K562 (cell line): Measurements from ENCODE around the gene ABCB6. TPM values are rescaled to one million over a fixed set of nuclear protein-coding genes. Genes with fewer than 3 reads are reported as not detected.
A peak's percentile ranks its signal among the peaks of the same experiment; 100 is the strongest.

Source experiments
- ATAC-seq: fragments of 200-7000 bp; cut with Tn5 transposase; 3 replicates; pipeline ENCODE4 v1.9.1; 2020; ENCODE audit warnings: moderate library complexity
- BruUV-seq: library from RNA; stranded (reverse); fragments of 400-500 nt; replicated peaks from 2 replicates; lab custom pipeline; 2021; lab: Mats Ljungman, UMichigan
- CTCF ChIA-PET: fragments of 300-600 bp; formaldehyde crosslinking; extraction: SDS; loops from one replicate; lab custom pipeline; 2021; ENCODE audit warnings: low intra/inter-chr PET ratio; lab: Yijun Ruan, JAX
- POLR2A ChIA-PET: fragments of 300-600, 350-650 bp; sonication (Branson Sonifier 250); formaldehyde crosslinking; extraction: SDS; loops from one replicate; lab custom pipeline; 2021; ENCODE audit warnings: antibody characterized with exemption, inconsistent platforms; lab: Yijun Ruan, JAX
- DNase-seq, 4 experiments: peaks; one replicate each; pipeline versions ENCODE4 v3.0.0 to v3.0.0-alpha.2; 2011 to 2018; ENCODE audit warnings: low spot score in 3 of 4, mixed read lengths in 3 of 4; ENCODE audit errors: extremely low read depth in 1 of 4
- FAIRE-seq: peaks from 2 replicates; lab custom pipeline; 2011; peaks lifted over from hg19 to GRCh38; lab: Jason Lieb, UNC
- H2AFZ ChIP-seq: 2 replicates; pipeline ENCODE4 v1.6.0; 2011; ENCODE audit warnings: low read depth, low read length, control low read depth, inconsistent platforms
- H3K27ac ChIP-seq: fragments of 200-600 bp; 3 replicates; pipeline ENCODE4 v1.8.0; 2011; ENCODE audit warnings: low read depth, mild to moderate bottlenecking, control low read depth, inconsistent platforms, low read length, moderate library complexity, mixed read lengths; ENCODE audit errors: extremely low read depth
- H3K27me3 ChIP-seq, 2 experiments: fragments of 300-600 bp in 1 of 2; 2 replicates in 1 of 2; 3 replicates in 1 of 2; pipeline versions ENCODE4 v1.6.0 to v1.8.0; 2011; ENCODE audit warnings: inconsistent platforms in 2 of 2, low read length in 2 of 2, mild to moderate bottlenecking in 1 of 2, mixed read lengths in 1 of 2, moderate library complexity in 1 of 2; ENCODE audit not compliant: control insufficient read depth in 2 of 2, insufficient read depth in 2 of 2
- H3K36me3 ChIP-seq: fragments of 300-600 bp; 3 replicates; pipeline ENCODE4 v1.8.0; 2011; ENCODE audit warnings: mild to moderate bottlenecking, low read length, inconsistent platforms; ENCODE audit not compliant: control insufficient read depth, insufficient read depth
- H3K4me1 ChIP-seq, 2 experiments: fragments of 200-600 bp in 1 of 2; replicated peaks in 1 of 2; 2 replicates in 1 of 2; 3 replicates in 1 of 2; pipeline versions ENCODE4 v1.5.1 to v1.8.0; 2011; ENCODE audit warnings: inconsistent platforms in 2 of 2, low read length in 2 of 2, mild to moderate bottlenecking in 1 of 2, mixed read lengths in 1 of 2, moderate library complexity in 1 of 2; ENCODE audit not compliant: control insufficient read depth in 2 of 2, insufficient read depth in 2 of 2
- H3K4me2 ChIP-seq: 2 replicates; pipeline ENCODE4 v1.6.1; 2011; ENCODE audit warnings: low read length, control low read depth, inconsistent platforms, mixed read lengths; ENCODE audit not compliant: insufficient read depth
- H3K4me3 ChIP-seq: fragments of 200-600 bp; sonication (generic), shearing (Covaris generic); 2 replicates; pipeline ENCODE4 v1.5.1; 2016; ENCODE audit warnings: control low read depth, inconsistent platforms
- H3K79me2 ChIP-seq: fragments of 200-600 bp; 3 replicates; pipeline ENCODE4 v1.8.0; 2011; ENCODE audit warnings: low read length, inconsistent platforms; ENCODE audit not compliant: control insufficient read depth, insufficient read depth
- H3K9ac ChIP-seq, 2 experiments: 2 replicates each; pipeline versions ENCODE4 v1.6.0 to v1.6.1; 2011; ENCODE audit warnings: low read depth in 2 of 2, low read length in 2 of 2, control low read depth in 1 of 2, inconsistent platforms in 1 of 2, mild to moderate bottlenecking in 1 of 2, mixed read lengths in 1 of 2; ENCODE audit not compliant: insufficient read depth in 1 of 2
- H3K9me1 ChIP-seq: one replicate; pipeline ENCODE4 v1.6.0; 2011; ENCODE audit warnings: inconsistent platforms, mild to moderate bottlenecking, low read length, moderate library complexity; ENCODE audit not compliant: control insufficient read depth, insufficient read depth
- H3K9me3 ChIP-seq: replicated peaks from 2 replicates; pipeline ENCODE4 v1.5.1; 2011; ENCODE audit warnings: low read depth, low read length, inconsistent platforms; ENCODE audit not compliant: control insufficient read depth, insufficient read depth
- H4K20me1 ChIP-seq: replicated peaks from 2 replicates; pipeline ENCODE4 v1.6.1; 2011; ENCODE audit warnings: low read length, inconsistent platforms, mixed read lengths; ENCODE audit not compliant: control insufficient read depth, insufficient read depth
- ATF1 ChIP-seq, 2 experiments: fragments of 450-650 bp in 1 of 2; IDR thresholded peaks; 2 replicates each; pipeline ENCODE4 v1.6.1; 2016; ENCODE audit warnings: missing compliant biosample characterization in 1 of 2, missing genetic modification characterization in 1 of 2
- ATF3 ChIP-seq, 2 experiments: fragments of 450-650 bp in 1 of 2; sonication (generic) in 1 of 2; formaldehyde crosslinking in 1 of 2; IDR thresholded peaks in 1 of 2; conservative IDR thresholded peaks in 1 of 2; 2 replicates each; pipeline versions ENCODE4 v1.6.1 to v1.8.1; 2016 to 2023; ENCODE audit warnings: mild to moderate bottlenecking in 2 of 2, moderate library complexity in 2 of 2, inconsistent platforms in 1 of 2, missing genetic modification reagents in 1 of 2
- ATF7 ChIP-seq: fragments of 450-650 bp; IDR thresholded peaks from 2 replicates; pipeline ENCODE4 v1.7.1; 2014; ENCODE audit warnings: mild to moderate bottlenecking, moderate library complexity
- C11orf30 ChIP-seq: fragments of 450-650 bp; IDR thresholded peaks from 2 replicates; pipeline ENCODE4 v1.6.1; 2016; ENCODE audit warnings: low read depth, mild to moderate bottlenecking
- CEBPB ChIP-seq: fragments of 450-650 bp; IDR thresholded peaks from 2 replicates; pipeline ENCODE4 v1.6.1; 2016; ENCODE audit warnings: missing genetic modification characterization, missing compliant biosample characterization
- CEBPG ChIP-seq, 3 experiments: fragments of 200-800 bp in 1 of 3; sonication (Bioruptor generic) in 1 of 3; sonication (generic) in 1 of 3; formaldehyde crosslinking in 1 of 3; IDR thresholded peaks in 2 of 3; conservative IDR thresholded peaks in 1 of 3; 2 replicates each; pipeline versions ENCODE4 v1.6.1 to v1.8.0; 2016 to 2022; ENCODE audit warnings: missing compliant biosample characterization in 2 of 3, missing genetic modification characterization in 2 of 3, mild to moderate bottlenecking in 1 of 3, missing genetic modification reagents in 1 of 3
- CTBP1 ChIP-seq: fragments of 450-650 bp; IDR thresholded peaks from 2 replicates; pipeline ENCODE4 v1.6.1; 2016; ENCODE audit warnings: borderline replicate concordance
- E2F6 ChIP-seq, 2 experiments: IDR thresholded peaks; 2 replicates each; pipeline ENCODE4 v1.6.1; 2011; ENCODE audit warnings: borderline replicate concordance in 1 of 2, control low read depth in 1 of 2, low read depth in 1 of 2, low read length in 1 of 2, mild to moderate bottlenecking in 1 of 2, mixed read lengths in 1 of 2, moderate library complexity in 1 of 2; ENCODE audit not compliant: insufficient read depth in 1 of 2, insufficient read length in 1 of 2, poor library complexity in 1 of 2, severe bottlenecking in 1 of 2; ENCODE audit errors: extremely low read depth in 1 of 2
- ELF1 ChIP-seq: fragments of 200-800 bp; sonication (Bioruptor generic); IDR thresholded peaks from 2 replicates; pipeline ENCODE4 v1.6.1; 2016; ENCODE audit warnings: missing genetic modification characterization, missing compliant biosample characterization
- HCFC1 ChIP-seq: IDR thresholded peaks from 2 replicates; pipeline ENCODE4 v1.6.1; 2012; ENCODE audit warnings: low read depth, low read length, improper control_type of control experiment
- HDAC1 ChIP-seq, 2 experiments: fragments of 450-650 bp; IDR thresholded peaks; 2 replicates each; pipeline ENCODE4 v1.6.1; 2016 to 2017; ENCODE audit warnings: inconsistent platforms in 1 of 2, mild to moderate bottlenecking in 1 of 2, moderate library complexity in 1 of 2
- KAT7 ChIP-seq: sonication (generic); formaldehyde crosslinking; IDR thresholded peaks from 2 replicates; pipeline ENCODE4 v1.8.0; 2022; ENCODE audit warnings: missing genetic modification reagents, mild to moderate bottlenecking, borderline replicate concordance
- MBD2 ChIP-seq: sonication (generic); IDR thresholded peaks from 2 replicates; pipeline ENCODE4 v1.6.1; 2016; ENCODE audit warnings: low read depth, borderline replicate concordance
- NFE2 ChIP-seq: IDR thresholded peaks from 2 replicates; pipeline ENCODE4 v1.6.1; 2014; ENCODE audit warnings: antibody characterized with exemption, low read depth
- PTRF ChIP-seq: fragments of 450-650 bp; IDR thresholded peaks from 2 replicates; pipeline ENCODE4 v1.6.1; 2016; ENCODE audit warnings: mild to moderate bottlenecking, missing genetic modification characterization, missing compliant biosample characterization
- RCOR1 ChIP-seq, 2 experiments: IDR thresholded peaks; 2 replicates each; pipeline ENCODE4 v1.6.1; 2012; ENCODE audit warnings: low read depth in 2 of 2, low read length in 2 of 2, borderline replicate concordance in 1 of 2, improper control_type of control experiment in 1 of 2
- RNF2 ChIP-seq: sonication (generic); IDR thresholded peaks from 2 replicates; pipeline ENCODE4 v1.6.1; 2016
- SMARCA4 ChIP-seq: fragments of 450-650 bp; IDR thresholded peaks from 2 replicates; pipeline ENCODE4 v1.6.1; 2016
- SMARCE1 ChIP-seq: fragments of 450-650 bp; IDR thresholded peaks from 2 replicates; pipeline ENCODE4 v1.7.1; 2016; ENCODE audit warnings: mild to moderate bottlenecking
- WGBS: fragments of 100-300 bp; shearing (Covaris generic); methylation state at CpG from one replicate; pipeline ENCODE4 v1.1.6; 2016; ENCODE audit warnings: low coverage, mixed read lengths; ENCODE audit not compliant: insufficient coverage; ENCODE audit errors: missing lambda C conversion rate; 5-methylcytosine and 5-hydroxymethylcytosine counted together
- in situ Hi-C: fragments of 300-500 bp; cut with MboI; formaldehyde crosslinking; loops from 4 replicates; pipeline ENCODE4 v1.15.0; 2018; ENCODE audit warnings: inconsistent platforms, mixed read lengths
- intact Hi-C: fragments of 100-400 bp; cut with micrococcal nuclease; formaldehyde crosslinking; loops from 2 replicates; pipeline ENCODE4 v1.14.2; 2022
- polyA plus RNA-seq, 8 experiments: library from polyadenylated mRNA; depleted of rRNA in 4 of 8; stranded (reverse) in 5 of 8; unstranded in 3 of 8; fragments of >200 nt; fragmentation: Nextera tagmentation in 2 of 8; fragmentation: Illumina TruSeq in 1 of 8; extraction: Ambion mirVana in 2 of 8; extraction: Trizol in 1 of 8; gene quantifications; 2 replicates each; pipeline versions ENCODE4 v1.2.1 to v1.2.3, GENCODE V29; 2011 to 2014; ENCODE audit warnings: inconsistent platforms in 1 of 8, missing spikeins in 1 of 8
- total RNA-seq, 7 experiments: library from RNA; depleted of rRNA in 6 of 7; stranded (reverse); fragments of >200 nt in 6 of 7; fragmentation: Illumina TruSeq in 2 of 7; extraction: Trizol in 2 of 7; gene quantifications; 2 replicates each; pipeline versions ENCODE4 v1.2.1 to v1.2.3, GENCODE V29; 2011 to 2021; ENCODE audit warnings: low replicate concordance in 1 of 7

Gene ABCB6
- total and polyA plus RNA-seq, 9 of the 15 experiments (the other 6 are each of a cell fraction or from before 2014, with no cell fraction given) = 3.7 to 29.8 (median 16.8) TPM

- BruUV-seq = no TSS peak
- no peak for ATAC-seq
- Histone ChIP-seq H3K27ac (no peak overlapping the region), H4K20me1 (0 out of 2 replicates have a peak, but pooled peaks cover 2% of the 10 kb centered on the region), H3K4me3 (peak overlapping the region; percentile 58), H3K4me1 (peaks cover 13 to 40% of the 10 kb centered on the region in 2 experiments; a peak in 4 of 5 replicates), H3K4me2 (peak overlapping the region; percentile 82), H3K79me2 (peaks cover 24% of the 10 kb centered on the region), H3K9ac (peak overlapping the region; percentile 71 to 92; a peak in 3 of 4 replicates), H3K27me3 (0 out of 5 replicates have a peak, but pooled peaks cover 0 to 4% of the 10 kb centered on the region in 2 experiments), H2AFZ (peak overlapping the region; percentile 88), H3K9me1 (no peaks in the 10 kb centered on the region), H3K9me3 (no peaks in the 10 kb centered on the region), H3K36me3 (peaks cover 24% of the 10 kb centered on the region; the same call in 2 of the 3 replicates)
- no peak for FAIRE-seq
- in situ Hi-C loops (no loop called here), intact Hi-C loops (no loop called here)
- WGBS = 6% methylated on average over 8 of the region's 12 CpGs
- POLR2A ChIA-PET = interaction anchor here (0.7 to 2.0 kb wide), 8 partner anchors 9 to 112 kb away, joined by 3 to 8 read pairs (median 4); partner anchors contain the start of genes DNAJB2, GLB1L and STK16
- CTCF ChIA-PET = interaction anchor here (0.8 kb wide), 1 partner anchor 40 kb away, joined by 5 read pairs; no protein-coding TSS in a partner anchor
- no peak for DNase-seq
- TF ChIP-seq ELF1 (tag) (0 out of 2 replicates have a peak, but pooled peaks have one; percentile 23), HCFC1 (no peak), CTBP1 (peak; percentile 41; the same call in 1 of the 2 replicates), ATF7 (peak; percentile 63), ATF1 (CRISPR knock-in tag; IDR thresholded peaks at IDR 0.05) (no peak), ATF1 (tag; IDR thresholded peaks at IDR 0.05) (no peak), HDAC1 (IDR thresholded peaks at IDR 0.05) (peak in 1 of 2 experiments; percentile 44; a peak in 1 of 4 replicates), KAT7 (0 out of 2 replicates have a peak, but pooled peaks have one; percentile 16), ATF3 (IDR thresholded peaks at IDR 0.05) (peak; percentile 49), ATF3 (CRISPR knock-in tag; conservative IDR thresholded peaks at IDR 0.05) (no peak), C11orf30 (peak; percentile 47), NFE2 (peak; percentile 56), PTRF (tag) (no peak), RCOR1 (IDR thresholded peaks at IDR 0.05; ENCODE audit: borderline replicate concordance in 1 of 2, low read depth in 2 of 2, low read length in 2 of 2) (0 out of 4 replicates have a peak, but pooled peaks of 1 of the 2 experiments have one; percentile 37), MBD2 (no peak), SMARCA4 (0 out of 2 replicates have a peak, but pooled peaks have one; percentile 21), SMARCE1 (peak; percentile 27; the same call in 1 of the 2 replicates), E2F6 (IDR thresholded peaks at IDR 0.05; ENCODE audit: borderline replicate concordance in 1 of 2, extremely low read depth in 1 of 2, insufficient read depth in 1 of 2, insufficient read length in 1 of 2, low read depth in 1 of 2, low read length in 1 of 2, poor library complexity in 1 of 2, severe bottlenecking in 1 of 2) (no peak), RNF2 (no peak), CEBPB (tag) (peak; percentile 60), CEBPG (CRISPR knock-in tag; IDR thresholded peaks at IDR 0.05) (no peak), CEBPG (tag; conservative IDR thresholded peaks at IDR 0.05 in 1 of 2, IDR thresholded peaks at IDR 0.05 in 1 of 2) (0 out of 4 replicates have a peak, but pooled peaks have one; percentile 11 to 21)
These were observed 35.9 kb upstream of the ABCB6 start for GRCh38 chr2:219254590-219255201.
